Activated CD4-positive, CD25-positive, alpha-beta regulatory T cell treated with anti-CD3 and anti-CD28 coated beads, Interleukin-2, amount 50 U/mL, for 72 hours (primary cell): Measurements from ENCODE around the gene TMEM178A.

Source experiments
- DNase-seq: peaks from one replicate; pipeline ENCODE4 v3.0.0; 2021

Gene TMEM178A

DNA sequence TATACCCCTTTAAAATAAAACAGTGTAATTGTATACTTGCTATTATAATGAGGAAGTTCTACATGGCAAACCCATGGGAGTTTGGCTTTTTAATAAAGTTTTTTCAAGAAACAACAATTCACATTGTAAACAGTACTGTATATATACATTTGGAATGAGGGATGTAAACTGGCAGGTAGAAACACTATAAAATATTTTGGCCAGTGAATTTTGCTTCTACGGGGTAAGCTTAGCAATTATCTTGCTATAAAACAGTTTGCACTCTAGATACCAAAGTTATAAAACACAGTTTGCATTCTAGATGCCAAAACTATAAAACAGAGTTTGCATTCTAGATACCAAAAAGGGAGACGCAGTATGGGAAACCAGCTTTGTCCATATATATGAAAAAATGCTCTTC is 96.7 kb downstream of the TMEM178A start:
- no peak for DNase-seq
